ENCODE data around the gene RBM4. TPM values are rescaled to one million over a fixed set of nuclear protein-coding genes. Genes with fewer than 3 reads are reported as not detected.

Gene RBM4
- total RNA-seq, 1 experiment from 2014 or later, result 172 TPM

DNA sequence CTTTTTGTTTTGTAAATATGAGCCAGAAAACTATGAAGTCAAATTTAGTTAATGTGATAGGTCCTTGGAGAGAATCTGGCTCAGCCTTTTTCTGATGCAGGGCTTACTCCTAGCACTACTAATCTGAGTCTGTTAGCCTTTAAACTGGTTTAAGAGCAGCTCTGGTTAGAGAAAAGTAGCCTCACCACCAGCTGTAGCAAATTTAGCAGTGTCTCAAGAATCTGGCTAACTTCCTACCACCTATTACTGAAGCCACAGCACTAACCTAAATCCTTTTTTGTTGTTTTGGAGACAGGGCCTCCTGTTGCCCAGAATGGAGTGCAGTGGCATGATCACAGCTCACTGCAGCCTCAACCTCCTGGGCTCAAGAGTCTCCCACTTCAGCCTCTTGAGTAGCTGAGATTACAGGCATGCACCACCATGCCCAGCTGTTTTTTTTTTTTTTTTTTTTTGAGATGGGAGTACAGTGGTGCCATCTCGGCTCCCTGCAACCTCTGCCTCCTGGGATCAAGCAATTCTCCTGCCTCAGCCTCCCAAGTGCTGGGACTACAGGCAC is 25.3 kb downstream of the RBM4 start:
- no peak overlapping the region for H3K4me3 Mint-ChIP-seq (ENCODE audit: unreplicated experiment)
- peaks cover 6% of the 10 kb centered on the region for H3K4me1 Mint-ChIP-seq (ENCODE audit: insufficient read depth, unreplicated experiment)
- no TSS peak for BruUV-seq (replicated peaks)
- TF ChIP-seq, protein P1, sequence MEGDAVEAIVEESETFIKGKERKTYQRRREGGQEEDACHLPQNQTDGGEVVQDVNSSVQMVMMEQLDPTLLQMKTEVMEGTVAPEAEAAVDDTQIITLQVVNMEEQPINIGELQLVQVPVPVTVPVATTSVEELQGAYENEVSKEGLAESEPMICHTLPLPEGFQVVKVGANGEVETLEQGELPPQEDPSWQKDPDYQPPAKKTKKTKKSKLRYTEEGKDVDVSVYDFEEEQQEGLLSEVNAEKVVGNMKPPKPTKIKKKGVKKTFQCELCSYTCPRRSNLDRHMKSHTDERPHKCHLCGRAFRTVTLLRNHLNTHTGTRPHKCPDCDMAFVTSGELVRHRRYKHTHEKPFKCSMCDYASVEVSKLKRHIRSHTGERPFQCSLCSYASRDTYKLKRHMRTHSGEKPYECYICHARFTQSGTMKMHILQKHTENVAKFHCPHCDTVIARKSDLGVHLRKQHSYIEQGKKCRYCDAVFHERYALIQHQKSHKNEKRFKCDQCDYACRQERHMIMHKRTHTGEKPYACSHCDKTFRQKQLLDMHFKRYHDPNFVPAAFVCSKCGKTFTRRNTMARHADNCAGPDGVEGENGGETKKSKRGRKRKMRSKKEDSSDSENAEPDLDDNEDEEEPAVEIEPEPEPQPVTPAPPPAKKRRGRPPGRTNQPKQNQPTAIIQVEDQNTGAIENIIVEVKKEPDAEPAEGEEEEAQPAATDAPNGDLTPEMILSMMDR (IDR thresholded peaks at IDR 0.05; ENCODE audit: unreplicated experiment), result no peak
- peaks cover 76% of the 10 kb centered on the region for H3K36me3 Mint-ChIP-seq (ENCODE audit: insufficient read depth, unreplicated experiment)
- DNase-seq (ENCODE audit: unreplicated experiment), result no peak
- ChIA-PET CTCF (no interaction called here), POLR2A (interaction anchor here (0.6 to 1.9 kb wide), 8 partner anchors 10 to 191 kb away, joined by 3 to 6 read pairs (median 4); partner anchors contain the start of genes DPP3, RBM14 and RBM4)
- no peak overlapping the region for H3K27ac Mint-ChIP-seq (ENCODE audit: low read depth, unreplicated experiment)
- no peaks in the 10 kb centered on the region for H3K9me3 Mint-ChIP-seq (ENCODE audit: unreplicated experiment)
- no peaks in the 10 kb centered on the region for H3K27me3 Mint-ChIP-seq (ENCODE audit: insufficient read depth, unreplicated experiment)
- intact Hi-C loops (cut with micrococcal nuclease), result no loop called here

GRCh38 chr11:66665369-66665768 is 26.9 kb downstream of the RBM4 start:
- Mint-ChIP-seq H3K4me1 (ENCODE audit: insufficient read depth, unreplicated experiment) (no peaks in the 10 kb centered on the region), H3K9me3 (ENCODE audit: unreplicated experiment) (no peaks in the 10 kb centered on the region), H3K27ac (ENCODE audit: low read depth, unreplicated experiment) (no peak overlapping the region), H3K27me3 (ENCODE audit: insufficient read depth, unreplicated experiment) (no peaks in the 10 kb centered on the region), H3K4me3 (ENCODE audit: unreplicated experiment) (no peak overlapping the region), H3K36me3 (ENCODE audit: insufficient read depth, unreplicated experiment) (peaks cover 77% of the 10 kb centered on the region)
- TF ChIP-seq, protein P1 (IDR thresholded peaks at IDR 0.05; ENCODE audit: unreplicated experiment), result no peak
- no peak for DNase-seq (ENCODE audit: unreplicated experiment)
- BruUV-seq (replicated peaks), result no TSS peak
- POLR2A ChIA-PET, result interaction anchor here (0.5 to 1.5 kb wide), 3 partner anchors 9 to 18 kb away, joined by 3 read pairs; partner anchors contain the start of gene RBM4B
- intact Hi-C loops (cut with micrococcal nuclease), result no loop called here
- CTCF ChIA-PET, result interaction anchor here (0.6 to 0.8 kb wide), 2 partner anchors 29 to 51 kb away, joined by 3 read pairs; no protein-coding TSS in a partner anchor

DNA sequence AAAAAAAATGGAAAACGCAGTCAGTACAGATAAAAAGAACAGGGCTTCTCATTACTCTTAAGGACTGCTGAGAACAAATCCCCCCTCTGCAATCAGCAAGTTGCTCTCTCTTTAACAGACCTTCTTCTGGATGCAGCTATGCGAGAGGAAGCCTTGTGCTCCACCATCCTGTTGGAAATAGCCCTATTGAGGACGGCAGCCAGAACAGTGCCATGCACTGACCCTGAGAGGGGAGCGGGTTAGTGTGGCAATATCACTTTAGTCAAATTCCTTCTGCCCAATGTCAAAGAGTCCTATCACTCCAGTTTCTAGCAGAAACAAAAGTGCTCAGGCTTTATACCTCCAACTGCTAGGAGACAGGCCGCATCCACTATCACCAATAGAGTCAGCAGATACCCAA is 32.3 kb downstream of the RBM4 start:
- Mint-ChIP-seq H3K27me3 (ENCODE audit: insufficient read depth, unreplicated experiment) (no peaks in the 10 kb centered on the region), H3K9me3 (ENCODE audit: unreplicated experiment) (no peaks in the 10 kb centered on the region), H3K4me3 (ENCODE audit: unreplicated experiment) (no peak overlapping the region), H3K36me3 (ENCODE audit: insufficient read depth, unreplicated experiment) (peaks cover 72% of the 10 kb centered on the region), H3K4me1 (ENCODE audit: insufficient read depth, unreplicated experiment) (peaks cover 7% of the 10 kb centered on the region), H3K27ac (ENCODE audit: low read depth, unreplicated experiment) (no peak overlapping the region)
- ChIA-PET CTCF (interaction anchor here (0.7 to 1.0 kb wide), 2 partner anchors 11 to 282 kb away, joined by 3 to 5 read pairs; no protein-coding TSS in a partner anchor), POLR2A (no interaction called here)
- intact Hi-C loops (cut with micrococcal nuclease), result no loop called here
- TF ChIP-seq, protein P1 (IDR thresholded peaks at IDR 0.05; ENCODE audit: unreplicated experiment), result no peak
- no TSS peak for BruUV-seq (replicated peaks)
- no peak for DNase-seq (ENCODE audit: unreplicated experiment)

- no peaks in the 10 kb centered on the region for H3K27me3 Mint-ChIP-seq (ENCODE audit: insufficient read depth, unreplicated experiment)
- no peak overlapping the region for H3K4me3 Mint-ChIP-seq (ENCODE audit: unreplicated experiment)
- BruUV-seq (replicated peaks), result no TSS peak
- no peaks in the 10 kb centered on the region for H3K9me3 Mint-ChIP-seq (ENCODE audit: unreplicated experiment)
- TF ChIP-seq, protein P1 (IDR thresholded peaks at IDR 0.05; ENCODE audit: unreplicated experiment), result no peak
- peaks cover 38% of the 10 kb centered on the region for H3K36me3 Mint-ChIP-seq (ENCODE audit: insufficient read depth, unreplicated experiment)
- POLR2A ChIA-PET, result interaction anchor here (0.6 to 1.1 kb wide), 5 partner anchors 36 to 351 kb away, joined by 3 to 5 read pairs (median 3); partner anchors contain the start of genes CTSF, RBM14 and RBM4
- H3K27ac Mint-ChIP-seq (ENCODE audit: low read depth, unreplicated experiment), result no peak overlapping the region
- no peak for DNase-seq (ENCODE audit: unreplicated experiment)
- peaks cover 18% of the 10 kb centered on the region for H3K4me1 Mint-ChIP-seq (ENCODE audit: insufficient read depth, unreplicated experiment)
- CTCF ChIA-PET, result interaction anchor here (0.6 to 1.0 kb wide), 2 partner anchors 21 to 267 kb away, joined by 3 read pairs; no protein-coding TSS in a partner anchor
- intact Hi-C loops (cut with micrococcal nuclease), result loop anchor here (5.0 kb wide), 1 partner anchor 243 kb away; no protein-coding TSS in a partner anchor
These were observed 36.6 kb downstream of the RBM4 start for GRCh38 chr11:66674964-66675602.

Measured in MCF 10A (cell line).